Limb (tissue), 2 donors: ENCODE measurements around the gene CDC45.

Experiments
- DNase-seq, 2 donors: peaks; one replicate each; pipeline ENCODE4 v3.0.0-alpha.2; 2016; ENCODE audit errors: extremely low spot score in 2 of 2

CDC45 gene

GRCh38 chr22:19515654-19516377 lies 36.1 kb downstream of the CDC45 start:
- no peak for DNase-seq

DNA sequence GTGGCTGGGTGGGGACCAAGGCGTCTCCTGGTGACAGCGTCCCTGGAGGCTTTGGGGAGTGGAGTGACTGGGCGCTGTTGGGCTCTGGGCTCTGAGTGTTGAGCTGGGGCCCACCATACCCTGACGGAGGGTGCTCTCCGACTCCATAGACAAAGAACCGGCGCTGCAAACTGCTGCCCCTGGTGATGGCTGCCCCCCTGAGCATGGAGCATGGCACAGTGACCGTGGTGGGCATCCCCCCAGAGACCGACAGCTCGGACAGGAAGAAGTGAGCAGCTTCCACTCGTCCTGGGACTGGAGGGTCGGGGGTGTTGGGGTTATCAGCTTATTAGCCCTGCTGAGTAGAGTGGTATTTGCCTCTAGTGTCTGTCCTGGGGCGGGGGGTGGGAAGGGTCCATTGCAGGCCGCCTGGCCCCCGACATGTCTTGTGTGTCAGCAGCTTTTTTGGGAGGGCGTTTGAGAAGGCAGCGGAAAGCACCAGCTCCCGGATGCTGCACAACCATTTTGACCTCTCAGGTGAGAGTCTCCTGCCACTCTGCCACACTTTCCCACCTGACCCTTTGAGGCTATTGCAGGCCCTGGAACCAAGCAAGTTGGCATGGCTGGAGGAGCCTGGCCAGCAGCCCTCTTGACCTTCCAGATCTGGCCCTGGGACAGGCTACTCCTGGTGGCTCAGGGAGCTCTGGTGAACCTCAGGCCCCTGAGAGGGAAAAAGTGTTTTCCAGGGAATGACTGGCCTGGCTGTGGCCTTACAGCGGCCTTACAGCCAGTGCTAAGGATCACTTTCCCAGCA lies 36.9 kb downstream of the CDC45 start:
- no peak for DNase-seq

GRCh38 chr22:19517171-19517500 lies 37.4 kb downstream of the CDC45 start:
- no peak for DNase-seq

- no peak for DNase-seq
Observed at GRCh38 chr22:19517919-19518611, 38.3 kb downstream of the CDC45 start.

GRCh38 chr22:19518635-19519034 lies 38.9 kb downstream of the CDC45 start:
- DNase-seq: no peak

GRCh38 chr22:19519041-19519926 lies 39.6 kb downstream of the CDC45 start:
- no peak for DNase-seq

DNA sequence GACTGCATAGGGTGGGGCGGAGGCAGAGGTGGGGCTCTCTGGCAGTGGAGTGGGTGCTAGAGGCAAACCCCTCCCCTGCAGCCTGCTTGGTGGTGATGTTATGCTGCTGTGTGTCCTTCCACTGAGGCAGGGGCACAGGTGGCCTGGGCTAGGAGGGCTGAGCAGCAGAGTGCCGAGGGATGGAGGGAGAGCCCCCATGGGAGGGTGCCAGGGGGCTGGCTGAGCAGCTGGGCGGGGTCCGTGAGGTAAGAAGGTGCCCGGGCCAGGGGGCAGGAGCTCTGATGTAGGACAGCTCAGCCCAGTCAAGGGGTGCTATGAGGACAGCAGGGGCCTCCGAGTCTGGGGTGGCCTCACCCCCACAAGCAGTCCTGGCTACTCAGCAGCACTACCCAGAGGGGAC lies 40.3 kb downstream of the CDC45 start:
- no peak for DNase-seq

DNA sequence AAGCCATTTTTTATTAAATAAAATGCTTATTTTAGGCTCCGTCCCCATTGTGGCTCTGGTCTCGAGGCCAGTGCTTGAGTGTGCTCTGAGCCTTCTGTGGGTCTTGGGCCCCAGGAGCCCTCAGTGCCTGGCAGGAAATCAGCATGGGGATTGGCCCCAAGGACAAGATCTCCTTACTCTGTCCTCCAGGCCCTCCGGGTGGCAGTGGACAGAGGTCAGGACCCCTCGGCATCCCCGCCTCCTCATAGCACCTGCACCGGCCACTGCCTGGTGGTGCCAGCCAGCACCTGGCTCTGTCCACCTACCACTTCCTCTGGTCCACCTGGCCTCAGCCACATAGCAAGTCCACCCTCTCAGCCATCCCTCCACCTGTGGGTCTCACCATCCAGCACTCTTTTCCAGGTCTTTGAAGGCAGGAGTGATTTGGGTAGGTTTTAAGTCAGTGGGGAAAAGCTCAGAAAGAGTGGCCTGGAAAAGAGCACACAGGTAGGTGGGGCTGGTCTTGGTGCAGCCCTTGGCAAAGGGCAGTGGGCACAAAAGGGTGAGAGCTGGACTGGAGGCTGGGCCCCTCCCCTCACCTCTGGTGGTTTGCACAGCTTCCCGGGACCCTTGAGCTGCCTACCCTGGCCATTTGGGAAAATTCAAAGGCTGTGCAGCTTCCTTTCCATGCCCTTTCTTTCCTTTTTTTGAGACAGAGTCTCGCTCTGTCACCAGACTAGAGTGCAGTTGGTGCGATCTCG lies 41.0 kb downstream of the CDC45 start:
- no peak for DNase-seq

GRCh38 chr22:19522190-19522880 lies 42.6 kb downstream of the CDC45 start:
- peak in 1 of 2 donors; percentile 51 for DNase-seq

GRCh38 chr22:19522881-19523239 lies 43.1 kb downstream of the CDC45 start:
- DNase-seq: no peak

GRCh38 chr22:19523240-19524169 lies 43.8 kb downstream of the CDC45 start:
- DNase-seq: peak in 1 of 2 donors; percentile 50

DNA sequence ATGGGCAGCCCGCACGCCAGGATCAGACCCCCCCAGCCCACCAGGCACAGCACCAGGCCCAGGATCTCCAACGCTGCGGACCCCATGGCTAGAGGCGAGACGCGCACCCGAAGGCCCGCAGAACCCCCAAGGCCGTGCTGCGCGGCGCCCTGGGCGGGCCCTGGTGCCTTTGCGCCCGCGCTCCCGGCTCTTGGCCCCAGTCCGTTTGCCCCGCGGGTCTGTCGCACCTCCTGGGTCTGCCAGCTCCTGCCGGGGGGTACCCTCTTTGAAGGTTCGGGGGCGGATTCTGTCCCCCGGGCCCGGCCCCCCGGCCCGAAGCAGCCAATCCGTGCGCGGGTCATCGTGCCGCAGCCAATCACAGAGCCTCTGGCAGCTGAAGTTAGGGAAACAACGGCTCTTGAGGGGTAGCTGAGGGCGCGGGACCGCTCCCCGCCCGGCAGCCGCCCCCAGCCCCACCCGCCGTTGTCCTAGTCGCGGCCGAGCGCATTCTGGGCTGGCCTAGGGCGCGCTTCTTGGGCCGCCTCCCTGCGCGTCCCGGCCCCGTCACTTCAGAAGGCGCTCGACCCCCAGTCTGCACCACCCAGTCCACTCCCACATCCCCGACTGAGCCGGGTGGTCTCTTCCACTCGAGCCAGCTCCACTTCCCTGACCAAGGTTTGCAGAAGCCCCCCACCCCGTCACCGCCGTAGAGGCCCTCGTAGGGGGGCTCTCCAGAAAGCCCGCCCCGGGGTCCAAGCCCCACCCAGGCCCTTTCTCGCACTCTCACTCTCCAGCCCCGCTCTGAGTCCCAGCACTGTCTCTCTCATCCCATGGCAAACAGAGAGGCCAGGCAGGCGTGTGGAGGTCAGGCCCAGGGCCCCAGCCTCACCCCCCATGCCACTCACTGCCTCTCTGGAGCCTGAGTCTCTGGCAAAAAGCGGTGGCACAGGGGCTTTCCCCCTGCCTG lies 44.7 kb downstream of the CDC45 start, which contains the start of gene CLDN5:
Gene CLDN5 (minus strand): TSS at position 241 of the 946 bp plus-strand sequence. CDS start 155 bp downstream, at position 86.
- DNase-seq: peak in 1 of 2 donors; percentile 70

DNA sequence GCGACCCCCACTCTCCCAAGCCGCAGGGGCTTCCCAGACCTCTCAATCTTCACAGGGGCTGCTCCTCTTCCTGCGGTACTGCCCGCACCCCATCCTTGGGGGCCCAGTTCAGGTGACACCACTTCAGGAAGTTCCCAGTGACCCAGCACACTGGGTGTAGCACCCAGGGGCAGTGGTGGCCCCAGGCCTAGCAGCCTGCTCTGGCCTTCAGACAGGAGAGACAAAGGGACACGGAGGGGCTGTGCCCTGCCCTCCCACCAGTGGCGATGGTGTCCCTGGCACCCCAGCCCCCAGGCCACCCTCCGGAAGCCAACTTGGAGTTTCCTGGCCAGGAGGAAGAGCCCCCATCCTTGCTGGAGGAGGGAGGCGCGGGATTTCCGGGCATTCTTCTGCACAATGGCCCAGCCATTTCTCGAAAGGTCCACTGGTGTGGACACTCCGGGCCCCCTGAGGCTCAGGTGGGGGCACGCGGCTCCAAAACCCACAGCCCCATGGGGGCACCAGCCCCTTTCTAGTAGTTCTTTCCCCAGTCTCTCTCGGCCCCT lies 45.5 kb downstream of the CDC45 start:
- DNase-seq: no peak

DNA sequence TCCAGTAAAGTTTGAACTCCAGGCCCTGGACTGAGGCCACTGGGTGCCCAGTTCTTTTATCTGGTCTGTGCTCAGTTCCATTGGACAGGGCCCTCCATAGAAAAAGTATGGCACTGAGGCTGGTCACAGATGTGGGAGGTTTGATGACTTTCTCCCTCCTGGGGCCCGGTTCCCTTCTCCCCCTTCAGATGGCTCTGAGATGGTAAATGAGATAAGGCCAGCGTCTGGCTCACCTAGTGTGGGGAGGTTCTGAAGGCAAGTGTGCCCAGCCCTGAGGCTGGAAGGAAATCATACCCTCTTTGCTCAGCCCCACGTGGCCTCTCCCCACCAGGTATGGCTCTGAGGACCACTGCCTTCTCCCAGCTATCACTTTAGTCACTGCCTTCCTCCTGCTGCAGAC lies 45.9 kb downstream of the CDC45 start:
- no peak for DNase-seq

GRCh38 chr22:19526076-19526701 lies 46.5 kb downstream of the CDC45 start:
- DNase-seq: no peak

DNA sequence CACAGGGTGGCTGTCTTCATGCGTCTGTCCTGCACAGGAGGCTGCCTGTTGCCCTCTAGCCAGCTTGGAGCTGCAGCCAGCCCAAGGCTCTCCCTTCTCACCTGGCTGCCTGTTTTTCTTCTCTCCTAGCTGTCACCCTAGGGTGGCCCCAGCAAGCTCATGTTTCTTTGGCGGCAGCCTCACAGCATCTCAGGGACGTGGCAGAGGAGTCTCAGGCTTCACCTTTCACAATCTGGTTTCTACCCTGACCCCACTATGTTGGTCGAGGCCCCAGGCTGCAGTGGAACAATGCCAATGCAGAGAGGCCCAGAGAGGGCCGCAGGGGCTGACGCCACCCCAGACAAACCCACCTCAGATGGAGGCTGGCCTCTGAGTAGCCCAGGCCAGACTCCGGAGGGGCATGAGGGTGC lies 47.0 kb downstream of the CDC45 start:
- no peak for DNase-seq

- DNase-seq: no peak
Observed at GRCh38 chr22:19527321-19527721, 47.6 kb downstream of the CDC45 start.
